ENCODE data around the gene SRPK2. TPM values are rescaled to one million over a fixed set of nuclear protein-coding genes. Genes with fewer than 3 reads are reported as not detected.

The SRPK2 gene
- total RNA-seq, 1 experiment from 2014 or later, result 40.3 TPM

GRCh38 chr7:105087981-105088380 lies 300.7 kb downstream of the SRPK2 start:
- Histone ChIP-seq H3K36me3 (peaks cover 64% of the 10 kb centered on the region), H3K9me3 (replicated peaks) (no peaks in the 10 kb centered on the region), H3K27ac (no peak overlapping the region), H3K4me1 (replicated peaks) (0 out of 2 replicates have a peak, but pooled peaks cover 3% of the 10 kb centered on the region), H3K4me3 (no peak overlapping the region), H3K27me3 (replicated peaks) (no peaks in the 10 kb centered on the region)
- no peak for DNase-seq (ENCODE audit: low read depth in 1 of 2, low spot score in 2 of 2)

GRCh38 chr7:105086850-105087249 lies 301.9 kb downstream of the SRPK2 start:
- H3K27ac ChIP-seq, result no peak overlapping the region
- no peak overlapping the region for H3K4me3 ChIP-seq
- H3K9me3 ChIP-seq (replicated peaks), result no peaks in the 10 kb centered on the region
- 0 out of 2 replicates have a peak, but pooled peaks cover 3% of the 10 kb centered on the region for H3K4me1 ChIP-seq (replicated peaks)
- no peaks in the 10 kb centered on the region for H3K27me3 ChIP-seq (replicated peaks)
- DNase-seq (ENCODE audit: low read depth in 1 of 2, low spot score in 2 of 2), result no peak
- peaks cover 64% of the 10 kb centered on the region for H3K36me3 ChIP-seq

GRCh38 chr7:105084581-105084980 lies 304.1 kb downstream of the SRPK2 start:
- no peak for DNase-seq (ENCODE audit: low read depth in 1 of 2, low spot score in 2 of 2)
- peaks cover 65% of the 10 kb centered on the region for H3K36me3 ChIP-seq
- H3K4me1 ChIP-seq (replicated peaks), result 0 out of 2 replicates have a peak, but pooled peaks cover 3% of the 10 kb centered on the region
- H3K4me3 ChIP-seq, result no peak overlapping the region
- no peaks in the 10 kb centered on the region for H3K9me3 ChIP-seq (replicated peaks)
- H3K27ac ChIP-seq, result no peak overlapping the region
- H3K27me3 ChIP-seq (replicated peaks), result no peaks in the 10 kb centered on the region

- H3K9me3 ChIP-seq (replicated peaks), result no peaks in the 10 kb centered on the region
- DNase-seq (ENCODE audit: low read depth in 1 of 2, low spot score in 2 of 2), result no peak
- no peaks in the 10 kb centered on the region for H3K4me1 ChIP-seq (replicated peaks)
- H3K27me3 ChIP-seq (replicated peaks), result no peaks in the 10 kb centered on the region
- H3K27ac ChIP-seq, result no peak overlapping the region
- H3K36me3 ChIP-seq, result peaks cover 73% of the 10 kb centered on the region
- no peak overlapping the region for H3K4me3 ChIP-seq
These were observed 309.4 kb downstream of the SRPK2 start for GRCh38 chr7:105079348-105079747.

- Histone ChIP-seq H3K36me3 (peaks cover 76% of the 10 kb centered on the region), H3K9me3 (replicated peaks) (no peaks in the 10 kb centered on the region), H3K4me1 (replicated peaks) (no peaks in the 10 kb centered on the region), H3K4me3 (no peak overlapping the region), H3K27me3 (replicated peaks) (no peaks in the 10 kb centered on the region), H3K27ac (no peak overlapping the region)
- DNase-seq (ENCODE audit: low read depth in 1 of 2, low spot score in 2 of 2), result no peak
These were observed 315.6 kb downstream of the SRPK2 start for GRCh38 chr7:105073143-105073542.

- peaks cover 63% of the 10 kb centered on the region for H3K36me3 ChIP-seq
- no peak for DNase-seq (ENCODE audit: low read depth in 1 of 2, low spot score in 2 of 2)
- H3K4me3 ChIP-seq, result no peak overlapping the region
- no peaks in the 10 kb centered on the region for H3K27me3 ChIP-seq (replicated peaks)
- no peaks in the 10 kb centered on the region; the same call in 1 of the 2 replicates for H3K9me3 ChIP-seq (replicated peaks)
- H3K27ac ChIP-seq, result no peak overlapping the region
- H3K4me1 ChIP-seq (replicated peaks), result no peaks in the 10 kb centered on the region
These were observed 319.8 kb downstream of the SRPK2 start for GRCh38 chr7:105068886-105069285.

GRCh38 chr7:105067691-105068090 lies 321.0 kb downstream of the SRPK2 start:
- Histone ChIP-seq H3K9me3 (replicated peaks) (no peaks in the 10 kb centered on the region; the same call in 1 of the 2 replicates), H3K36me3 (peaks cover 68% of the 10 kb centered on the region)

More at GRCh38 chr7:105067691-105068090, 321.0 kb downstream of the SRPK2 start:
- Histone ChIP-seq H3K4me3 (no peak overlapping the region), H3K27me3 (replicated peaks) (no peaks in the 10 kb centered on the region), H3K4me1 (replicated peaks) (no peaks in the 10 kb centered on the region), H3K27ac (no peak overlapping the region)
- DNase-seq (ENCODE audit: low read depth in 1 of 2, low spot score in 2 of 2), result no peak

Other genes with a start within 250 kb of the SRPK2 start
- gene PUS7, start 133.3 kb upstream of the SRPK2 start, total RNA-seq (2014; rRNA removed; shearing (Covaris generic)), result 20.7 and 28.3 TPM in 2 replicates
- gene RINT1, start 143.3 kb upstream of the SRPK2 start, total RNA-seq (2014; rRNA removed; shearing (Covaris generic)), result 9.0 and 11.1 TPM in 2 replicates
- gene EFCAB10, start 192.6 kb upstream of the SRPK2 start, total RNA-seq (2014; rRNA removed; shearing (Covaris generic)), result not detected in 2 replicates

Measured in SJSA1 (cell line).